Hepatocyte (in vitro differentiated cells): ENCODE data around the gene KLHL5.

ENCODE experiments used
- EZH2 ChIP-seq: fragments of 200-600 bp; sonication (generic); IDR thresholded peaks from 2 replicates; pipeline ENCODE4 v1.6.1; 2016; ENCODE audit warnings: antibody characterized with exemption, mild to moderate bottlenecking, borderline replicate concordance
- EZH2phosphoT487 ChIP-seq: fragments of 200-600 bp; sonication (generic); IDR thresholded peaks from one replicate; pipeline ENCODE4 v1.6.1; 2018; ENCODE audit warnings: antibody characterized with exemption, mild to moderate bottlenecking, low read depth, moderate library complexity; ENCODE audit not compliant: unreplicated experiment, severe bottlenecking
- TF ChIP-seq, protein P1 (sequence below): fragments of 200-600 bp; sonication (generic); IDR thresholded peaks from 2 replicates; pipeline ENCODE4 v1.5.1; 2016; ENCODE audit warnings: antibody characterized with exemption, mild to moderate bottlenecking; ENCODE audit not compliant: poor library complexity

DNA sequence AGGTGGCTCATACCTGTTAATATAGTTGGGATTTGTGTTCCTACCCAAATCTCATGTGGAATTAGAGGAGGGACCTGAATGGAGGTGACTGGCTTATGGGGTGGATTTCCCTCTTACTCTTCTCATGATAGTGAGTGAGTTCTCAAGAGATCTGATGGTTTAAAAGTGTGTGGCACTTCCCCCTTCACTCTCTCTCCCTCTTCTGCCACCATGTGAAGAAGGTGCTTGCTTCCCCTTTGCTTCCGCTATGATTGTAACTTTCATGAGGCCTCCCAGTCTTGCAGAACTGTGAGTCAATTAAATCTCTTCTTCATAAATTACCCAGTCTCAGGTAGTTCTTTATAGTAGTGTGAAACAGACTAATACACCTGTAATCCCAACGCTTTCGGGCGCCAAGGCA lies 92.0 kb downstream of the KLHL5 start:
- TF ChIP-seq, protein P1, sequence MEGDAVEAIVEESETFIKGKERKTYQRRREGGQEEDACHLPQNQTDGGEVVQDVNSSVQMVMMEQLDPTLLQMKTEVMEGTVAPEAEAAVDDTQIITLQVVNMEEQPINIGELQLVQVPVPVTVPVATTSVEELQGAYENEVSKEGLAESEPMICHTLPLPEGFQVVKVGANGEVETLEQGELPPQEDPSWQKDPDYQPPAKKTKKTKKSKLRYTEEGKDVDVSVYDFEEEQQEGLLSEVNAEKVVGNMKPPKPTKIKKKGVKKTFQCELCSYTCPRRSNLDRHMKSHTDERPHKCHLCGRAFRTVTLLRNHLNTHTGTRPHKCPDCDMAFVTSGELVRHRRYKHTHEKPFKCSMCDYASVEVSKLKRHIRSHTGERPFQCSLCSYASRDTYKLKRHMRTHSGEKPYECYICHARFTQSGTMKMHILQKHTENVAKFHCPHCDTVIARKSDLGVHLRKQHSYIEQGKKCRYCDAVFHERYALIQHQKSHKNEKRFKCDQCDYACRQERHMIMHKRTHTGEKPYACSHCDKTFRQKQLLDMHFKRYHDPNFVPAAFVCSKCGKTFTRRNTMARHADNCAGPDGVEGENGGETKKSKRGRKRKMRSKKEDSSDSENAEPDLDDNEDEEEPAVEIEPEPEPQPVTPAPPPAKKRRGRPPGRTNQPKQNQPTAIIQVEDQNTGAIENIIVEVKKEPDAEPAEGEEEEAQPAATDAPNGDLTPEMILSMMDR = no peak
- TF ChIP-seq EZH2phosphoT487 (no peak), EZH2 (no peak)
